22Rv1 (cell line): ENCODE results near the gene ATXN7L3.
A peak's percentile ranks its signal among the peaks of the same experiment; 100 is the strongest.

ENCODE experiments used
- CTCF ChIP-seq: fragments of 450-650 bp; IDR thresholded peaks from 2 replicates; pipeline ENCODE4 v1.5.1; 2017; ENCODE audit warnings: mild to moderate bottlenecking
- ZFX ChIP-seq: fragments of 450-650 bp; IDR thresholded peaks from 2 replicates; pipeline ENCODE4 v1.6.1; 2017; ENCODE audit warnings: antibody characterized with exemption, borderline replicate concordance

DNA sequence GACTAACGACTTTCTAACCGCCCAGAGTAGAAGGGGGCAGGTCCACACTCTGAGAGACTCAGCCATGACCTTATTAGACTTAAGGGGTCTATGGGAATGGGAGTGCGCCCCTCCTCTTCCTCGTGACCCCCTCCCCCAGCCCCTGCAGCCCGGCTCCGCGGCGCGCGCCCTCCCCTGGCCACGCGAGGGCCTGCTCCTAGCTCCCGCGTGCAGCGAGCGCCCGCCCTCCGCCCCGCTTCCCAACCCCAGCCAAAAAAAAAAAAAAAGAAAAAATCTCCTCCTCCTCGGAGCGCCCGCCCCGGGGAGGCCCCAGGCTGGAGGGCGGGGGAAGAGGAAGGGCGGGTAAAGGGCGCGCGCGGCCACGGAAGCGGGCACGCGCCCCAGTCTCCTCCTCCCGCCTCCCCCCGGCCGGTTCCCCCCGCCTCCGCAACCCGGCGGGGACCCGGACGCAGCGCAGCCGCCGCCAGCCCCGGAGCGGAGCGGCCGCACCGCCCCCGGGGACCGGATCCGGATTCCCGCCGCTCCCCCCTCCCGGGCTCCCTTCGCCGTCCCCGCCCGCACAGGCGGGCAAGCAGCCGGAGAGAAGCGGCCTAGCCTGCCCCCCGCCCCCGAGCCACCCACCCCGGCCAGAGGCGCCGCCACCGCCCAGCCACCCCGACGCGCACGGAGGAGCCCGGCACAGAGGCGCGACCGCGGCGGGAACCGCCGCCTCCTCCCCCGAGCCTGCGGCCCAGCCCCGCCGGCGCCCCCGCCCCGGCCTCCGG, 18.8 kb upstream of the ATXN7L3 start:
- TF ChIP-seq CTCF (peak; percentile 89), ZFX (no peak)
